ENCODE measurements around the gene BCL11B.

Gene BCL11B

DNA sequence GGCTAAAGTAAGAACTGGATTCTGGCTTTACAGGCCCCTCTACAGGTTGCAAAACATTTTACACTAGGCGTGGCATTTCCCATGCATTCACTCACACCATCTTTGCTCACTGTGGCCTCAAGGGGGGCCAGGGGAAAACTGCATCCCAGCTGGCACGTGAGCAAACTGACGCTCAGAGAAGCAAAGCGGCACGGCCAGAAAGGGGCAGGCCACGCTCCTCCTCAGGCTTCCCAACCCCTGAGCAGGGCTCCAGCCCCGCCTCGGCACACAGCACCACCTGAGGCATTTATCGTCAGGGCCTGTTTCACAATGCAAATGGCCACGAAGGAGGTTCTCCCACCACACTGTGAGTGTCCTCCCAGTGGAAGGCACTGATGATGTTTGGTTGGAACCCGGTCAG, 90.8 kb downstream of the BCL11B start:
- no peaks in the 10 kb centered on the region for H3K79me2 ChIP-seq (ENCODE audit: insufficient read depth, low read length)
- H3K9me2 ChIP-seq (replicated peaks; ENCODE audit: insufficient read depth, low read length): no peaks in the 10 kb centered on the region
- no peak overlapping the region for H3K4me2 ChIP-seq (ENCODE audit: low read depth, low read length, poor library complexity, severe bottlenecking)
- H3F3A ChIP-seq (ENCODE audit: insufficient read depth): no peaks in the 10 kb centered on the region
- no peak overlapping the region for H3K27ac ChIP-seq (ENCODE audit: low read depth, low read length)
- H3K4me3 ChIP-seq (ENCODE audit: insufficient read depth, low read length, poor library complexity, severe bottlenecking): no peak overlapping the region
- no peak overlapping the region for H2AFZ ChIP-seq (ENCODE audit: low read depth, low read length, severe bottlenecking)
- H3K27me3 ChIP-seq (ENCODE audit: low read length): no peaks in the 10 kb centered on the region
- no peaks in the 10 kb centered on the region for H3K36me3 ChIP-seq (ENCODE audit: low read length)
- H4K20me1 ChIP-seq (ENCODE audit: low read depth, low read length): no peaks in the 10 kb centered on the region
- TF ChIP-seq, protein P1, sequence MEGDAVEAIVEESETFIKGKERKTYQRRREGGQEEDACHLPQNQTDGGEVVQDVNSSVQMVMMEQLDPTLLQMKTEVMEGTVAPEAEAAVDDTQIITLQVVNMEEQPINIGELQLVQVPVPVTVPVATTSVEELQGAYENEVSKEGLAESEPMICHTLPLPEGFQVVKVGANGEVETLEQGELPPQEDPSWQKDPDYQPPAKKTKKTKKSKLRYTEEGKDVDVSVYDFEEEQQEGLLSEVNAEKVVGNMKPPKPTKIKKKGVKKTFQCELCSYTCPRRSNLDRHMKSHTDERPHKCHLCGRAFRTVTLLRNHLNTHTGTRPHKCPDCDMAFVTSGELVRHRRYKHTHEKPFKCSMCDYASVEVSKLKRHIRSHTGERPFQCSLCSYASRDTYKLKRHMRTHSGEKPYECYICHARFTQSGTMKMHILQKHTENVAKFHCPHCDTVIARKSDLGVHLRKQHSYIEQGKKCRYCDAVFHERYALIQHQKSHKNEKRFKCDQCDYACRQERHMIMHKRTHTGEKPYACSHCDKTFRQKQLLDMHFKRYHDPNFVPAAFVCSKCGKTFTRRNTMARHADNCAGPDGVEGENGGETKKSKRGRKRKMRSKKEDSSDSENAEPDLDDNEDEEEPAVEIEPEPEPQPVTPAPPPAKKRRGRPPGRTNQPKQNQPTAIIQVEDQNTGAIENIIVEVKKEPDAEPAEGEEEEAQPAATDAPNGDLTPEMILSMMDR (IDR thresholded peaks at IDR 0.05; ENCODE audit: insufficient read depth, low read length, poor library complexity, severe bottlenecking): no peak
- no peak for TF ChIP-seq EZH2phosphoT487 (conservative IDR thresholded peaks at IDR 0.05; ENCODE audit: low read length)
- no peak overlapping the region for H3K9ac ChIP-seq (ENCODE audit: low read length)
- H3K9me3 ChIP-seq (ENCODE audit: insufficient read depth, low read length): no peaks in the 10 kb centered on the region

DNA sequence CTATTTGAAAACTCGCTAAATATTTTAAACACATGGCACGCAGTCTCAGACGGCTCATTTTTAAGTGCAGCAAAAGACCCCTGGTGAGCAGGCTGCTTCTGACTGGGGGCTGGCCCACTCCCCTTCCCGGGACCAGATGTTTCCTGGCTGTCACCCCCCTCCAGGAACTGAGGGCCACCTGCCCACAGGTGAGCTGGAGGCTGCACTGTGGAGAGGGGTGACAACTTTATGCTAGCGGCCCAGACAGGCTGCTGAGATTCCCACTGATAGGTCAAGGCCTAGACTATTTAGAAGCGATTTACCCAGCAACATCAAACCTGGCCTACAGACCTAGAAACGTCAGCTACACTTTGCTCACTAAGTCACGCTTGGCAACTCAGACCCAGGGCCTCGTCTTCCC, 92.1 kb downstream of the BCL11B start:
- Histone ChIP-seq H3K9me3 (ENCODE audit: insufficient read depth, low read length) (no peaks in the 10 kb centered on the region), H3K4me2 (ENCODE audit: low read depth, low read length, poor library complexity, severe bottlenecking) (no peak overlapping the region), H2AFZ (ENCODE audit: low read depth, low read length, severe bottlenecking) (no peak overlapping the region), H3F3A (ENCODE audit: insufficient read depth) (no peaks in the 10 kb centered on the region), H4K20me1 (ENCODE audit: low read depth, low read length) (no peaks in the 10 kb centered on the region), H3K36me3 (ENCODE audit: low read length) (no peaks in the 10 kb centered on the region), H3K9ac (ENCODE audit: low read length) (no peak overlapping the region), H3K9me2 (replicated peaks; ENCODE audit: insufficient read depth, low read length) (no peaks in the 10 kb centered on the region), H3K27ac (ENCODE audit: low read depth, low read length) (no peak overlapping the region), H3K79me2 (ENCODE audit: insufficient read depth, low read length) (no peaks in the 10 kb centered on the region), H3K27me3 (ENCODE audit: low read length) (no peaks in the 10 kb centered on the region), H3K4me3 (ENCODE audit: insufficient read depth, low read length, poor library complexity, severe bottlenecking) (no peak overlapping the region)
- TF ChIP-seq, protein P1 (IDR thresholded peaks at IDR 0.05; ENCODE audit: insufficient read depth, low read length, poor library complexity, severe bottlenecking): no peak
- TF ChIP-seq EZH2phosphoT487 (conservative IDR thresholded peaks at IDR 0.05; ENCODE audit: low read length): no peak

DNA sequence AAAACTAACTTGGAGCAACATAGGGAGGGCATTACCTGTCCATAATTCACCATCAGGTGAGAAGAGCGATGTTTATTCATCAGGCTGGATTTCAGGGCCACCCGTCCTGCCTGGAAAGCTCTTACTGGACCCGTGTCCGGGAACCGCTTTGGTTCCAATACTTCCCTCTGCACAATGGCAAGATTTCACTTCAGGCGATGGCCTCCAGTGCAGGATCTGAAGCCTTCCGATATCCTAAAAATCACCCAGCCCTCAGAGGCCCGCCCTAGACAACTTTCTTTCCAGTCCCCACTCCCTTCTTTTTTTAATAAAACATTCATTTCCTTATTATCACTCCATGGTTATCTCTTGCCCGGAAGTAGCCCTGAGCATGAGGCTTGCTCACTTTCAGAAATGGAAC, 92.5 kb downstream of the BCL11B start:
- Histone ChIP-seq H3F3A (ENCODE audit: insufficient read depth) (no peaks in the 10 kb centered on the region), H3K79me2 (ENCODE audit: insufficient read depth, low read length) (no peaks in the 10 kb centered on the region), H3K9me3 (ENCODE audit: insufficient read depth, low read length) (no peaks in the 10 kb centered on the region), H3K4me3 (ENCODE audit: insufficient read depth, low read length, poor library complexity, severe bottlenecking) (no peak overlapping the region), H4K20me1 (ENCODE audit: low read depth, low read length) (no peaks in the 10 kb centered on the region), H3K4me2 (ENCODE audit: low read depth, low read length, poor library complexity, severe bottlenecking) (no peak overlapping the region), H3K9ac (ENCODE audit: low read length) (no peak overlapping the region), H3K27ac (ENCODE audit: low read depth, low read length) (no peak overlapping the region), H3K36me3 (ENCODE audit: low read length) (no peaks in the 10 kb centered on the region), H3K9me2 (replicated peaks; ENCODE audit: insufficient read depth, low read length) (no peaks in the 10 kb centered on the region), H3K27me3 (ENCODE audit: low read length) (no peaks in the 10 kb centered on the region), H2AFZ (ENCODE audit: low read depth, low read length, severe bottlenecking) (no peak overlapping the region)
- TF ChIP-seq, protein P1 (IDR thresholded peaks at IDR 0.05; ENCODE audit: insufficient read depth, low read length, poor library complexity, severe bottlenecking): no peak
- no peak for TF ChIP-seq EZH2phosphoT487 (conservative IDR thresholded peaks at IDR 0.05; ENCODE audit: low read length)

Data from SU-DHL-6 (cell line).